ENCODE data around the gene JPH2.

JPH2 gene

GRCh38 chr20:44209686-44210405 is 22.9 kb upstream of the JPH2 start:
- DNase-seq, result peak; percentile 65

DNA sequence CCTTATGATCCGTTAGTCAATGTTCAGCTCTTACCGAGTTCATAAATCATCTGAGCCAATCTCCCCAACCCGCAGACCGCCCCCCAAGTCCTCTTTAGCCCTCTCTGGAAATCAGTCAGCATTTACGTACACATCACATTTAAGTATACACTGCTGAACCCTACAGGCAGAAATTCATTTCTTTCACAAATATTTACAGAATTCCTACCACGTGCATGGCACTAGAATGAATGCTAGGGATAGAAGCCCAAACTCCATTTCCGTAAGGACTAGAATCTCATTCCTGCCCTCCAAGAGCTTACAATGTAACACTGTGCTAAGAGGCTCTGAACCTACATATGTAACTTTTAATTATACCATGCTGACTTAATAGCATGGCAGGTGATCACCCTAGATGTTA is 21.8 kb upstream of the JPH2 start:
- H3K4me3 Mint-ChIP-seq, result peak overlapping the region; percentile 96
- H3K9me3 Mint-ChIP-seq, result no peaks in the 10 kb centered on the region
- peak overlapping the region; percentile 99 for H3K27ac Mint-ChIP-seq
- H3K36me3 Mint-ChIP-seq (ENCODE audit: low read depth), result peaks cover 7% of the 10 kb centered on the region
- no peak for DNase-seq
- no peaks in the 10 kb centered on the region for H3K27me3 Mint-ChIP-seq (ENCODE audit: low read depth, poor library complexity)
- TF ChIP-seq, protein P1, sequence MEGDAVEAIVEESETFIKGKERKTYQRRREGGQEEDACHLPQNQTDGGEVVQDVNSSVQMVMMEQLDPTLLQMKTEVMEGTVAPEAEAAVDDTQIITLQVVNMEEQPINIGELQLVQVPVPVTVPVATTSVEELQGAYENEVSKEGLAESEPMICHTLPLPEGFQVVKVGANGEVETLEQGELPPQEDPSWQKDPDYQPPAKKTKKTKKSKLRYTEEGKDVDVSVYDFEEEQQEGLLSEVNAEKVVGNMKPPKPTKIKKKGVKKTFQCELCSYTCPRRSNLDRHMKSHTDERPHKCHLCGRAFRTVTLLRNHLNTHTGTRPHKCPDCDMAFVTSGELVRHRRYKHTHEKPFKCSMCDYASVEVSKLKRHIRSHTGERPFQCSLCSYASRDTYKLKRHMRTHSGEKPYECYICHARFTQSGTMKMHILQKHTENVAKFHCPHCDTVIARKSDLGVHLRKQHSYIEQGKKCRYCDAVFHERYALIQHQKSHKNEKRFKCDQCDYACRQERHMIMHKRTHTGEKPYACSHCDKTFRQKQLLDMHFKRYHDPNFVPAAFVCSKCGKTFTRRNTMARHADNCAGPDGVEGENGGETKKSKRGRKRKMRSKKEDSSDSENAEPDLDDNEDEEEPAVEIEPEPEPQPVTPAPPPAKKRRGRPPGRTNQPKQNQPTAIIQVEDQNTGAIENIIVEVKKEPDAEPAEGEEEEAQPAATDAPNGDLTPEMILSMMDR (IDR thresholded peaks at IDR 0.05), result no peak
- peaks cover 54% of the 10 kb centered on the region for H3K4me1 Mint-ChIP-seq

More at GRCh38 chr20:44209686-44210405, 22.9 kb upstream of the JPH2 start:
- H3K4me3 Mint-ChIP-seq, result peak overlapping the region; percentile 96
- no peaks in the 10 kb centered on the region for H3K9me3 Mint-ChIP-seq
- peaks cover 54% of the 10 kb centered on the region for H3K4me1 Mint-ChIP-seq
- no peaks in the 10 kb centered on the region for H3K27me3 Mint-ChIP-seq (ENCODE audit: low read depth, poor library complexity)
- H3K27ac Mint-ChIP-seq, result peak overlapping the region; percentile 99
- peaks cover 7% of the 10 kb centered on the region for H3K36me3 Mint-ChIP-seq (ENCODE audit: low read depth)
- TF ChIP-seq, protein P1 (IDR thresholded peaks at IDR 0.05), result no peak

DNA sequence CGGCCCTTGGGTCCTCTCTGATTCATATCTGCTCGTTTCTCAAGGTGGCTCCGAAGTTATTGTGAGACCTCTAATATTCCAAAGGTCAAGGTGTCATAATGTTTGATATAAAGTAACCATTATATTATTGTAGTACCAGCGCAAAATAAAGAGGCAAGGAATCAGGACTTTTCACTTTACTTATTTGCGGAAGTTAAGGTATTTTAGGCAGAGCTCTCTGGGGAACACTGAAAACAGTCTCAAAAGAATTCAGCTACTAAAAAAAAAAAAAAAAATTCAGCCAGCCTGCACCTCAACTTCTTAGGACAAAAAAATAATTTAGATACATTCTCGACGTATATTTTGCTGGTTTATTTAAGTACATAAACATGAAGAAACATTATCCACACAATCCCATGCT is 21.2 kb upstream of the JPH2 start:
- peaks cover 54% of the 10 kb centered on the region for H3K4me1 Mint-ChIP-seq
- DNase-seq, result no peak
- no peaks in the 10 kb centered on the region for H3K27me3 Mint-ChIP-seq (ENCODE audit: low read depth, poor library complexity)
- TF ChIP-seq, protein P1 (IDR thresholded peaks at IDR 0.05), result no peak
- no peaks in the 10 kb centered on the region for H3K9me3 Mint-ChIP-seq
- peak overlapping the region; percentile 96 for H3K4me3 Mint-ChIP-seq
- no peak overlapping the region for H3K27ac Mint-ChIP-seq
- peaks cover 7% of the 10 kb centered on the region for H3K36me3 Mint-ChIP-seq (ENCODE audit: low read depth)

- H3K27me3 Mint-ChIP-seq (ENCODE audit: low read depth, poor library complexity), result no peaks in the 10 kb centered on the region
- TF ChIP-seq, protein P1 (IDR thresholded peaks at IDR 0.05), result no peak
- peak overlapping the region; percentile 96 for H3K4me3 Mint-ChIP-seq
- H3K27ac Mint-ChIP-seq, result no peak overlapping the region
- H3K36me3 Mint-ChIP-seq (ENCODE audit: low read depth), result peaks cover 15% of the 10 kb centered on the region
- DNase-seq, result no peak
- peaks cover 52% of the 10 kb centered on the region for H3K4me1 Mint-ChIP-seq
- no peaks in the 10 kb centered on the region for H3K9me3 Mint-ChIP-seq
Observed at GRCh38 chr20:44207126-44207723, 20.2 kb upstream of the JPH2 start.

DNA sequence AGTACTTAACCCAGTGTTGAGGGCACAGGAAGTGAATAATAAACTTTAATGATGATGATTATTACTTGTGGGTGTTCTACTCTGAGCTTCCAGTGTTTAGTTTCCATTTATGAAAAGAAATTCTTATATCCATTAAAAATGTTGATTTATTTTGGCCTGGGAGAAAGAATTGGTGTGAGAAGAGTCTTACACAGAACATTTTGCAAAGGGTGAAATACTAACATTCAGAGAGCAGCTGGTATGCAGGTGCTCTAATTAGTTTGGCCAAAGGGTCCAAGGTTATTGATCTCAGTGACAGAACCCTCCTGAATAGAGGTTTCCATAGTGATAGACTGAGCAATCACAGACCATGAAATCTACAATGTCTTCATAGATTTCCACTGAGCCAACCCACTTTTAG is 19.1 kb upstream of the JPH2 start:
- Mint-ChIP-seq H3K9me3 (no peaks in the 10 kb centered on the region), H3K4me1 (peaks cover 41% of the 10 kb centered on the region), H3K4me3 (no peak overlapping the region), H3K27ac (no peak overlapping the region), H3K27me3 (ENCODE audit: low read depth, poor library complexity) (no peaks in the 10 kb centered on the region), H3K36me3 (ENCODE audit: low read depth) (peaks cover 24% of the 10 kb centered on the region)
- no peak for DNase-seq
- TF ChIP-seq, protein P1 (IDR thresholded peaks at IDR 0.05), result no peak

DNA sequence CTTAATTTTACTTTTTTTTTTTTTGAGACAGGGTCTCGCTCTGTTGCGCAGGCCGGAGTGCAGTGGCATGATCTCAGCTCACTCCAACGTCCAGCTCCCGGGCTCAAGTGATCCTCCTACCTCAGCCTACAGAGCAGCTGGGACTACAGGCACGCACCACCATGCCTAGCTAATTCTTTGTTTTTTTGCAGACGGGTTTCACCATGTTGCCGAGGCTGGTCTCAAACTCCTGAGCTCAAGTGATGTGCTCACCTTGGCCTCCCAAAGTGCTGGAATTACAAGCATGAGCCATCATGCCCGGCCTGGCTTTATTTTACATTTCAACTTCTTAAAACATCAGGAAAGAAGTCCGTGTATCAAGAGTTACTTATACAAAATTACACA is 17.8 kb upstream of the JPH2 start:
- Mint-ChIP-seq H3K27ac (no peak overlapping the region), H3K9me3 (no peaks in the 10 kb centered on the region), H3K4me1 (peaks cover 38% of the 10 kb centered on the region), H3K36me3 (ENCODE audit: low read depth) (peaks cover 36% of the 10 kb centered on the region), H3K4me3 (no peak overlapping the region), H3K27me3 (ENCODE audit: low read depth, poor library complexity) (no peaks in the 10 kb centered on the region)
- TF ChIP-seq, protein P1 (IDR thresholded peaks at IDR 0.05), result no peak
- no peak for DNase-seq

All from nephron progenitor cell (in vitro differentiated cells).